ENCODE measurements around the gene HOXC4. TPM values are rescaled to one million over a fixed set of nuclear protein-coding genes. Genes with fewer than 3 reads are reported as not detected.

HOXC4 gene
- total RNA-seq, 1 donor from 2014 or later, result not detected

DNA sequence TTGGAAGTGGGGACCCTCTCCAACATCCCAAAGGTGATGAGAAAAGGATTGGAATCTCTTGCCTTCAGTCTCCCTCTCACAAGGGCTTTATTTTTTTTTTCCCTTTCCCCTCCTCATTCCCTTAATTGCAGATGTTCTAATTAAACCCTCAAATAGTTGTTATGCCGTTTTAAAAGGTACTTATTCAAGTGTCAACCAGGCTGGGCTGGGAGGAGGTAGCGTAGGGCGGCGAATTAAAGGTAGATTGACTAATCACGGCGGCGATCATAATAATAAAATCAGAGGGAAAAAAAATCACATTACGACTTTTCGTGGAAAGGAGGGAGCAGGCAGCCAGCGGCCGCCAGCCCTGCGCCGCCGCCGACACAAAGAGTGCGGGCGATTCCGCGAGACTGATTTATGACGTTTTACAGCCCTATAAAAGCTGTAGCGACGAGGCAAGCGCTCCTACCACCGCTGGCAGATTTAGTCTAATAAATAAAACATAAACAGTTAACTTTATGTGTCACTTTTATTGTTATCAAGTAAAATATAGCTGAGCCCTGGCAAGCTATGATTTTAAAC is 1.7 kb upstream of the HOXC4 start:
- H3K4me1 ChIP-seq (ENCODE audit: insufficient read depth, low read length), result no peaks in the 10 kb centered on the region
- peaks cover 2% of the 10 kb centered on the region for H3K36me3 Mint-ChIP-seq (ENCODE audit: low read depth, unreplicated experiment)
- no peak overlapping the region for H3K9ac ChIP-seq (ENCODE audit: low read length)
- H3K4me2 ChIP-seq (ENCODE audit: low read length), result no peak overlapping the region
- no peak overlapping the region for H3K4me3 Mint-ChIP-seq (ENCODE audit: unreplicated experiment)
- no peak for TF ChIP-seq EZH2 (IDR thresholded peaks at IDR 0.05; ENCODE audit: insufficient read depth, low read length)
- no peaks in the 10 kb centered on the region for H3K9me3 ChIP-seq (ENCODE audit: insufficient read depth, low read depth, low read length)
- H3K27me3 ChIP-seq (ENCODE audit: insufficient read depth, low read length), result peaks cover 88% of the 10 kb centered on the region
- no peaks in the 10 kb centered on the region for H3K36me3 ChIP-seq (ENCODE audit: insufficient read depth, low read length)
- no peaks in the 10 kb centered on the region for H3K79me2 ChIP-seq (ENCODE audit: insufficient read depth, low read length)
- no peaks in the 10 kb centered on the region for H3K4me1 Mint-ChIP-seq (ENCODE audit: low read depth, unreplicated experiment)
- peaks cover 88% of the 10 kb centered on the region for H3K27me3 Mint-ChIP-seq (ENCODE audit: low read depth, unreplicated experiment)
- no peak overlapping the region for H3K27ac ChIP-seq (ENCODE audit: low read depth, low read length)
- no peak overlapping the region for H2AFZ ChIP-seq (ENCODE audit: low read depth, low read length)
- FAIRE-seq (no peak), DNase-seq (ENCODE audit: low read depth) (no peak)
- H3K9me3 Mint-ChIP-seq (ENCODE audit: unreplicated experiment), result peaks cover 11% of the 10 kb centered on the region
- no peaks in the 10 kb centered on the region for H4K20me1 ChIP-seq (ENCODE audit: insufficient read depth, low read length)
- H3K4me3 ChIP-seq (ENCODE audit: insufficient read depth, low read depth, low read length), result no peak overlapping the region
- H3K27ac Mint-ChIP-seq (ENCODE audit: unreplicated experiment), result no peak overlapping the region

- Histone ChIP-seq H3K4me1 (ENCODE audit: insufficient read depth, low read length) (no peaks in the 10 kb centered on the region), H3K79me2 (ENCODE audit: insufficient read depth, low read length) (no peaks in the 10 kb centered on the region), H3K9me3 (ENCODE audit: insufficient read depth, low read depth, low read length) (no peaks in the 10 kb centered on the region), H3K36me3 (ENCODE audit: insufficient read depth, low read length) (no peaks in the 10 kb centered on the region), H2AFZ (ENCODE audit: low read depth, low read length) (no peak overlapping the region), H3K9ac (ENCODE audit: low read length) (no peak overlapping the region), H3K4me2 (ENCODE audit: low read length) (no peak overlapping the region), H3K4me3 (ENCODE audit: insufficient read depth, low read depth, low read length) (no peak overlapping the region), H4K20me1 (ENCODE audit: insufficient read depth, low read length) (no peaks in the 10 kb centered on the region), H3K27ac (ENCODE audit: low read depth, low read length) (no peak overlapping the region), H3K27me3 (ENCODE audit: insufficient read depth, low read length) (peaks cover 87% of the 10 kb centered on the region)
- no peak for TF ChIP-seq EZH2 (IDR thresholded peaks at IDR 0.05; ENCODE audit: insufficient read depth, low read length)
- TF ChIP-seq CTCF (IDR thresholded peaks at IDR 0.05; ENCODE audit: insufficient read depth, low read depth, low read length), result no peak
- peaks cover 2% of the 10 kb centered on the region for H3K36me3 Mint-ChIP-seq (ENCODE audit: low read depth, unreplicated experiment)
- H3K27me3 Mint-ChIP-seq (ENCODE audit: low read depth, unreplicated experiment), result peaks cover 90% of the 10 kb centered on the region
- H3K4me1 Mint-ChIP-seq (ENCODE audit: low read depth, unreplicated experiment), result no peaks in the 10 kb centered on the region
- FAIRE-seq (no peak), DNase-seq (ENCODE audit: low read depth) (no peak)
- no peak overlapping the region for H3K4me3 Mint-ChIP-seq (ENCODE audit: unreplicated experiment)
- H3K9me3 Mint-ChIP-seq (ENCODE audit: unreplicated experiment), result peaks cover 11% of the 10 kb centered on the region
- no peak overlapping the region for H3K27ac Mint-ChIP-seq (ENCODE audit: unreplicated experiment)
These were observed 1.1 kb upstream of the HOXC4 start for GRCh38 chr12:54052438-54053002.

DNA sequence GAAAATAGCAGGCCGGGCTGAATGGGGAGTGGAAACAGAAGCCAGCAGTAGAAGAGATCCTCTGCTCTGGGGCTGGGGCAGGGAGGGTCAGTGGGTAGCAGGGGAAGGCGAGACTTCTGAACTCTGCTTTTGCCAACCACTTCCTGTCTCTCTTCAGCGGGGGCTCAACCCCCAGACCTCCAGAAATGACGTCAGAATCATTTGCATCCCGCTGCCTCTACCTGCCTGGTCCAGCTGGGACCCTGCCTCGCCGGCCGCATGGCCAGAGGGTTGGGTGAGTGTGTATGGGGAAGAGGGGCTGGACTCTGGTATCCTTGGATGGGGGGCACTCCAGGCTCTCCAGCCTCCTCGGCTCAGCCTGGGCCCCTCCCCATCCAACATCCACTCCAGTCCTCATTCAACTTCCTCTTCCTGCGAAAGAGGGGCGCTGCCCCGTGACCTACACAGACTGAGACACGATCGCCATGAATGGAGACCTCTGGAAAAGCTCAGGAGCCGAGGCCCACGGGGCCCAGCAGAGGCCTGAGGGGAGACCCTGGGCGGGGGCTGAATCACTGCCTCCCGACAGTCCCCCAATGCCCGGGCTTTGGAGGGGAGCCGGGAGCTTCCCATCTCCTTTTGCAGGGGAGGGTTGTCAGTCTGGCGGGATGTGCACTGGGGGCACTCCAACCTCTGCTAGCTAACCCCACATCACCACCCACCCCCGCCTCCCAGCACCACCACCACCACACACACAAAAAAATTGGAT is 458 bp upstream of the HOXC4 start:
- Histone ChIP-seq H3K4me1 (ENCODE audit: insufficient read depth, low read length) (no peaks in the 10 kb centered on the region), H3K9me3 (ENCODE audit: insufficient read depth, low read depth, low read length) (no peaks in the 10 kb centered on the region), H2AFZ (ENCODE audit: low read depth, low read length) (peak overlapping the region; percentile 11), H3K36me3 (ENCODE audit: insufficient read depth, low read length) (no peaks in the 10 kb centered on the region), H3K79me2 (ENCODE audit: insufficient read depth, low read length) (no peaks in the 10 kb centered on the region), H3K4me3 (ENCODE audit: insufficient read depth, low read depth, low read length) (no peak overlapping the region), H3K9ac (ENCODE audit: low read length) (no peak overlapping the region), H3K27ac (ENCODE audit: low read depth, low read length) (no peak overlapping the region), H3K27me3 (ENCODE audit: insufficient read depth, low read length) (peaks cover 87% of the 10 kb centered on the region), H3K4me2 (ENCODE audit: low read length) (peak overlapping the region; percentile 65), H4K20me1 (ENCODE audit: insufficient read depth, low read length) (no peaks in the 10 kb centered on the region)
- Mint-ChIP-seq H3K36me3 (ENCODE audit: low read depth, unreplicated experiment) (peaks cover 2% of the 10 kb centered on the region), H3K4me1 (ENCODE audit: low read depth, unreplicated experiment) (no peaks in the 10 kb centered on the region), H3K4me3 (ENCODE audit: unreplicated experiment) (no peak overlapping the region), H3K9me3 (ENCODE audit: unreplicated experiment) (peaks cover 11% of the 10 kb centered on the region), H3K27me3 (ENCODE audit: low read depth, unreplicated experiment) (peaks cover 90% of the 10 kb centered on the region), H3K27ac (ENCODE audit: unreplicated experiment) (no peak overlapping the region)
- no peak for DNase-seq (ENCODE audit: low read depth)
- FAIRE-seq, result no peak
- TF ChIP-seq EZH2 (IDR thresholded peaks at IDR 0.05; ENCODE audit: insufficient read depth, low read length) (no peak), CTCF (IDR thresholded peaks at IDR 0.05; ENCODE audit: insufficient read depth, low read depth, low read length) (no peak)
